ENCODE data around the gene VTI1A.

The VTI1A gene

DNA sequence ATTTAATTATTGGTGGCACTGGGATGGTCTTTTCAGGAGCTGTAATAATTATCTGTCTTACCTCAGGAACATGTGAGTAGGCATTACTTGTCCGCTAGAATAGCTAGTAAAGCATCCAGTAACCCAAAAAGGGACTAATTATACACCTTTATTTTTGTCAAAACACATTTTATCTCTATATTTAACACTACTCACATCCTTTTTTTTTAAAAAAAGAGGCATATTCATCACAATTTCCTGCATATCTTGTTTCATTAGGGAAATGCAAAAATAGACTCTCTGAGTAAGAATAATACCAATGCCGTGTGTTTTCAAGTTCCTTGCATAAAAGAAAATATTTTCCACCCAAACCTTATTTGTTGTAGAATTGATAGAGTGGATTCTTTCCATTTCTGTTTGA is 99.5 kb downstream of the VTI1A start:
- Histone ChIP-seq H3K79me2 (peaks cover 3% of the 10 kb centered on the region), H3K27me3 (ENCODE audit: control insufficient read depth, insufficient read depth, low read length) (no peaks in the 10 kb centered on the region), H3K4me1 (no peaks in the 10 kb centered on the region), H3K36me3 (ENCODE audit: control insufficient read depth, insufficient read depth, low read length) (no peaks in the 10 kb centered on the region), H3K4me2 (ENCODE audit: low read length) (no peak overlapping the region), H3K9me3 (ENCODE audit: control insufficient read depth, low read length) (no peaks in the 10 kb centered on the region), H3K27ac (no peak overlapping the region), H2AFZ (no peak overlapping the region), H3K4me3 (ENCODE audit: low read depth, low read length) (no peak overlapping the region), H3K9ac (no peak overlapping the region)
- TF ChIP-seq, protein P1, sequence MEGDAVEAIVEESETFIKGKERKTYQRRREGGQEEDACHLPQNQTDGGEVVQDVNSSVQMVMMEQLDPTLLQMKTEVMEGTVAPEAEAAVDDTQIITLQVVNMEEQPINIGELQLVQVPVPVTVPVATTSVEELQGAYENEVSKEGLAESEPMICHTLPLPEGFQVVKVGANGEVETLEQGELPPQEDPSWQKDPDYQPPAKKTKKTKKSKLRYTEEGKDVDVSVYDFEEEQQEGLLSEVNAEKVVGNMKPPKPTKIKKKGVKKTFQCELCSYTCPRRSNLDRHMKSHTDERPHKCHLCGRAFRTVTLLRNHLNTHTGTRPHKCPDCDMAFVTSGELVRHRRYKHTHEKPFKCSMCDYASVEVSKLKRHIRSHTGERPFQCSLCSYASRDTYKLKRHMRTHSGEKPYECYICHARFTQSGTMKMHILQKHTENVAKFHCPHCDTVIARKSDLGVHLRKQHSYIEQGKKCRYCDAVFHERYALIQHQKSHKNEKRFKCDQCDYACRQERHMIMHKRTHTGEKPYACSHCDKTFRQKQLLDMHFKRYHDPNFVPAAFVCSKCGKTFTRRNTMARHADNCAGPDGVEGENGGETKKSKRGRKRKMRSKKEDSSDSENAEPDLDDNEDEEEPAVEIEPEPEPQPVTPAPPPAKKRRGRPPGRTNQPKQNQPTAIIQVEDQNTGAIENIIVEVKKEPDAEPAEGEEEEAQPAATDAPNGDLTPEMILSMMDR (IDR thresholded peaks at IDR 0.05): no peak

DNA sequence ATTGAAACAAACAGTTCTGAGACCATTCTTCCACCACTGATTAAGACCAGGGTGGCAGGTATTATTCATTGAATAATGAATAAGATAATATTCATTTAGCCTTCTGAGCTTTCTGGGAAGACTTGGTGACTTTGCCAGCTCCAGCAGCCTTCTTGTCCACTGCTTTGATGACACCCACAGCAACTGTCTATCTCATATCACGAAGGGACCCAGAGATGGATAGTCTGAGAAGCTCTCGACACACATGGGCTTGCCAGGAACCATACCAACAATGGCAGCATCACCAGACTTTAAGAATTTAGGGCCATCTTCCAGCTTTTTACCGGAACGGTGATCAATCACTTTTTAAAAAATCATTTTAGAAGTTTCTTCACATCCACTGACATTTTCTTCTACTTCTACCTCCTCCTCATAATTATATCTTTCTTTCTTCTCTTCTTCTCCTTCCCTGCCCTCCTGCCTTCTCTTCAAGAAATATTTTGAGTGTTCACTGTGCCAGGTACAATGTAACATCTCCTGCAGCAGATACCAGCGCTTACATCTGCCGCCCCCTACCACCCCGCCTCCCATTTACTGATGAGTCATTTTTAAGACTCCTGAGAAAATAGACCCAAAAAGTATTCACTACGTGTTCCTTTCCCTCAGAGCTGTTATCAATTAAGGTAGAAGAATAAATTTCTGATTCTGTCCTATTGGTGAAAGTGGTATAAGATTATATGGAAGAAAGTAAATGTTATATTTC is 101.7 kb downstream of the VTI1A start:
- TF ChIP-seq, protein P1 (IDR thresholded peaks at IDR 0.05): no peak
- Histone ChIP-seq H3K4me2 (ENCODE audit: low read length) (no peak overlapping the region), H3K36me3 (ENCODE audit: control insufficient read depth, insufficient read depth, low read length) (no peaks in the 10 kb centered on the region), H2AFZ (no peak overlapping the region), H3K27ac (no peak overlapping the region), H3K79me2 (peaks cover 3% of the 10 kb centered on the region), H3K9me3 (ENCODE audit: control insufficient read depth, low read length) (no peaks in the 10 kb centered on the region), H3K4me3 (ENCODE audit: low read depth, low read length) (no peak overlapping the region), H3K4me1 (no peaks in the 10 kb centered on the region), H3K27me3 (ENCODE audit: control insufficient read depth, insufficient read depth, low read length) (no peaks in the 10 kb centered on the region), H3K9ac (no peak overlapping the region)

DNA sequence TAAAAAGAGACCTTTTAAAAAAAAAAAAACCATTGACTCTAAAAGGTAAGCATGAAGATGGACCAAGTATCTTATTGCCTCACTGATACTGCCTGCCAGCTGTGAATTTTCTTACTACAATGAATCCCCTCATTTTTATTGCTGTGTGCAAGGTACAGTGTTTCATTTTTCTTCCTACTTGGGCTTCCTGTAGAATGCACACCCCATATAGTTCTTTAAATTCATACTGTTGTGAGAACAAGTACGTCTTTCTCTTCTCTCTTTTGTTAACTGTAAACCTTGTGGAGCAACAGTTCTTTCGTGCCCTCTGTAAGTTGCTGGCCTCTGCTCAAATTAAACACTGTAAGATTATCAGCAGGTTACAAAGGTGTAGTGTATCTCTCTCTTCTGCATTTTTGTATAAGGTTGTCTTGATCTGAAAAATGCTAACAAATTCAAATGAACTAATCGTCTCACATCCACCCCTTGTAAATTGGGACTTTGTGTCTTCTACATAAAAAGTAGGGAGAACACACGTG is 105.6 kb downstream of the VTI1A start:
- no peaks in the 10 kb centered on the region for H3K27me3 ChIP-seq (ENCODE audit: control insufficient read depth, insufficient read depth, low read length)
- no peak overlapping the region for H3K9ac ChIP-seq
- H3K36me3 ChIP-seq (ENCODE audit: control insufficient read depth, insufficient read depth, low read length): no peaks in the 10 kb centered on the region
- H3K4me1 ChIP-seq: no peaks in the 10 kb centered on the region
- H3K79me2 ChIP-seq: no peaks in the 10 kb centered on the region
- no peaks in the 10 kb centered on the region for H3K9me3 ChIP-seq (ENCODE audit: control insufficient read depth, low read length)
- no peak overlapping the region for H2AFZ ChIP-seq
- no peak overlapping the region for H3K4me2 ChIP-seq (ENCODE audit: low read length)
- H3K27ac ChIP-seq: no peak overlapping the region
- no peak overlapping the region for H3K4me3 ChIP-seq (ENCODE audit: low read depth, low read length)
- TF ChIP-seq, protein P1 (IDR thresholded peaks at IDR 0.05): no peak

DNA sequence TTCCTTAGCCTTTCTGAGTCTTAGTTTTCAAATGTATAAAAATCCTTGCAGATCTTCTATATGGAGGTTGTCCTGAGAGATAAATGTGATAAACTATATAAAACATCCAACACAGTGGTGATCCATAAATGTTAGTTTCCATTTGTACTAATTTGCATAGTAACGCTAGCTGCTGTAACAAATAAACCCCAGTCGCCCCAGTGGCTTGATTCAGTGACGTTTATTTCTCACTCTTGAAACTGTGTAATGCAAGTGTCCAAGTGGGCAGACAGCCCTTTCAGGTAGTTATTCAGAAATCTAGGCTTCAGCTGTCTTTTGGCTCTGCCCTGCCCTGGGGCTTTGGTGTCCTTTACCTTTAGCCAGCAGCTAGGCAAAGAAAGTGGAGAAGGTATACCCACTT is 106.3 kb downstream of the VTI1A start:
- H3K4me3 ChIP-seq (ENCODE audit: low read depth, low read length): no peak overlapping the region
- no peaks in the 10 kb centered on the region for H3K27me3 ChIP-seq (ENCODE audit: control insufficient read depth, insufficient read depth, low read length)
- no peak overlapping the region for H3K27ac ChIP-seq
- no peaks in the 10 kb centered on the region for H3K79me2 ChIP-seq
- no peak overlapping the region for H3K9ac ChIP-seq
- TF ChIP-seq, protein P1 (IDR thresholded peaks at IDR 0.05): no peak
- no peak overlapping the region for H2AFZ ChIP-seq
- no peaks in the 10 kb centered on the region for H3K4me1 ChIP-seq
- H3K9me3 ChIP-seq (ENCODE audit: control insufficient read depth, low read length): no peaks in the 10 kb centered on the region
- H3K4me2 ChIP-seq (ENCODE audit: low read length): no peak overlapping the region
- no peaks in the 10 kb centered on the region for H3K36me3 ChIP-seq (ENCODE audit: control insufficient read depth, insufficient read depth, low read length)

DNA sequence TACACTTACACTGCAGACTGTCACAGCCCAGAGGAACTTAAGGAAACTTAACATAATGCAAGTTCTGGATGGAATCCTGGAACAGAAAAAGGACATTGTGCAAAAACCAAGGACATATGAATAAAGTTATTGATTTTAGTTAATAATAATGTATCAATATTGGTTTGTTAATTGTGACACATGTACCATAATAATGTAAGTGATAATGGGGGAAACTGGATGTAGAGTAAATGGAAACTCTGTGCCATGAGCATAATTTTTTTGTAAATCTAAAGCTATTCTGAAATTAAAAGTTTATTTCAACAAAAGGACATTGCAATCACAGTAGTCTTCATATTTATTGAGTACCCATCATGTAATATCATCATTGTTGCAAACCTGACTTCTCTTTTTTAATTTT is 107.2 kb downstream of the VTI1A start:
- Histone ChIP-seq H3K9ac (no peak overlapping the region), H3K4me2 (ENCODE audit: low read length) (no peak overlapping the region), H3K4me1 (no peaks in the 10 kb centered on the region), H3K4me3 (ENCODE audit: low read depth, low read length) (no peak overlapping the region), H3K27me3 (ENCODE audit: control insufficient read depth, insufficient read depth, low read length) (no peaks in the 10 kb centered on the region), H3K27ac (no peak overlapping the region), H3K36me3 (ENCODE audit: control insufficient read depth, insufficient read depth, low read length) (no peaks in the 10 kb centered on the region), H3K79me2 (no peaks in the 10 kb centered on the region), H3K9me3 (ENCODE audit: control insufficient read depth, low read length) (no peaks in the 10 kb centered on the region), H2AFZ (no peak overlapping the region)
- TF ChIP-seq, protein P1 (IDR thresholded peaks at IDR 0.05): no peak
